ENCODE results near the gene KIAA1671. TPM values are rescaled to one million over a fixed set of nuclear protein-coding genes. Genes with fewer than 3 reads are reported as not detected.

KIAA1671 gene
- total and polyA plus RNA-seq, 4 donors = 8.7 to 35.9 (median 19.1) TPM

DNA sequence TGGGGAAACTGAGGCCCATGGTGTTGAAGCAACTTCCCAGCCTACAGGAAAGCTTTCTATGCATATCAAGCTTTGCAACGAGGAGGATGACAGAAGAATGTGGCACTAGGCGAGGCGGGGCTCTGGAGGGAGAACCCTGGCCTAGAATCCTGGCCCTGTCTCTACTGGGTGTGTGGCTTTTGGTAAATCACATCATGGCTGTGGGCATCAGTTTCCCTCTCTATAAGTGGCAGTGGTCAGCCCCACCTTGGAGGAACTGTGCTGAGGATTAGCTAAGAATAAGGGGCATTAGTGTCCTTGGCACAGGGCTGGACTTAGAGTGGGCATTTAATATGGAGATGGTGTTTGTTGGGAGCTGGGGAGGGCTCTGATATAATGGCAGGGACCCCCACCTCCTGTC is 124.5 kb downstream of the KIAA1671 start:
- Histone ChIP-seq H3K4me1 (ENCODE audit: control insufficient read depth in 4 of 4, insufficient read depth in 4 of 4, low read length in 3 of 4) (peaks cover 0 to 6% (median 0%) of the 10 kb centered on the region in 4 donors), H3K9ac (ENCODE audit: low read depth in 1 of 2, low read length in 2 of 2) (no peak overlapping the region), H3K27ac (ENCODE audit: low read depth in 1 of 2, low read length in 2 of 2) (no peak overlapping the region), H3K4me3 (ENCODE audit: low read depth in 1 of 3, low read length in 3 of 3) (no peak overlapping the region), H3K27me3 (ENCODE audit: control insufficient read depth in 4 of 4, insufficient read depth in 4 of 4, low read length in 3 of 4) (no peaks in the 10 kb centered on the region), H3K9me3 (ENCODE audit: control insufficient read depth in 4 of 4, low read length in 3 of 4) (no peaks in the 10 kb centered on the region), H3K36me3 (ENCODE audit: control insufficient read depth in 4 of 4, insufficient read depth in 3 of 4, low read depth in 1 of 4, low read length in 3 of 4) (no peaks in the 10 kb centered on the region)
- no peak for DNase-seq (ENCODE audit: low spot score)
- WGBS = 72% methylated on average over 3 of the region's 3 CpGs
- TF ChIP-seq FOXA1 (IDR thresholded peaks at IDR 0.05) (no peak), GABPA (IDR thresholded peaks at IDR 0.05 in 1 of 2, conservative IDR thresholded peaks at IDR 0.05 in 1 of 2) (no peak), HNF4A (conservative IDR thresholded peaks at IDR 0.05) (no peak), EGR1 (IDR thresholded peaks at IDR 0.05; ENCODE audit: low read depth in 2 of 2) (no peak), JUND (IDR thresholded peaks at IDR 0.05) (no peak), RAD21 (IDR thresholded peaks at IDR 0.05) (no peak), YY1 (IDR thresholded peaks at IDR 0.05) (no peak), SP1 (IDR thresholded peaks at IDR 0.05) (no peak), RXRA (IDR thresholded peaks at IDR 0.05) (no peak), FOXA2 (IDR thresholded peaks at IDR 0.05) (no peak), TAF1 (conservative IDR thresholded peaks at IDR 0.05) (no peak), HNF4G (IDR thresholded peaks at IDR 0.05) (no peak), NR2F2 (IDR thresholded peaks at IDR 0.05) (no peak)
- TF ChIP-seq, protein P1, sequence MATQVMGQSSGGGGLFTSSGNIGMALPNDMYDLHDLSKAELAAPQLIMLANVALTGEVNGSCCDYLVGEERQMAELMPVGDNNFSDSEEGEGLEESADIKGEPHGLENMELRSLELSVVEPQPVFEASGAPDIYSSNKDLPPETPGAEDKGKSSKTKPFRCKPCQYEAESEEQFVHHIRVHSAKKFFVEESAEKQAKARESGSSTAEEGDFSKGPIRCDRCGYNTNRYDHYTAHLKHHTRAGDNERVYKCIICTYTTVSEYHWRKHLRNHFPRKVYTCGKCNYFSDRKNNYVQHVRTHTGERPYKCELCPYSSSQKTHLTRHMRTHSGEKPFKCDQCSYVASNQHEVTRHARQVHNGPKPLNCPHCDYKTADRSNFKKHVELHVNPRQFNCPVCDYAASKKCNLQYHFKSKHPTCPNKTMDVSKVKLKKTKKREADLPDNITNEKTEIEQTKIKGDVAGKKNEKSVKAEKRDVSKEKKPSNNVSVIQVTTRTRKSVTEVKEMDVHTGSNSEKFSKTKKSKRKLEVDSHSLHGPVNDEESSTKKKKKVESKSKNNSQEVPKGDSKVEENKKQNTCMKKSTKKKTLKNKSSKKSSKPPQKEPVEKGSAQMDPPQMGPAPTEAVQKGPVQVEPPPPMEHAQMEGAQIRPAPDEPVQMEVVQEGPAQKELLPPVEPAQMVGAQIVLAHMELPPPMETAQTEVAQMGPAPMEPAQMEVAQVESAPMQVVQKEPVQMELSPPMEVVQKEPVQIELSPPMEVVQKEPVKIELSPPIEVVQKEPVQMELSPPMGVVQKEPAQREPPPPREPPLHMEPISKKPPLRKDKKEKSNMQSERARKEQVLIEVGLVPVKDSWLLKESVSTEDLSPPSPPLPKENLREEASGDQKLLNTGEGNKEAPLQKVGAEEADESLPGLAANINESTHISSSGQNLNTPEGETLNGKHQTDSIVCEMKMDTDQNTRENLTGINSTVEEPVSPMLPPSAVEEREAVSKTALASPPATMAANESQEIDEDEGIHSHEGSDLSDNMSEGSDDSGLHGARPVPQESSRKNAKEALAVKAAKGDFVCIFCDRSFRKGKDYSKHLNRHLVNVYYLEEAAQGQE (IDR thresholded peaks at IDR 0.05) = no peak
- TF ChIP-seq, protein P2, sequence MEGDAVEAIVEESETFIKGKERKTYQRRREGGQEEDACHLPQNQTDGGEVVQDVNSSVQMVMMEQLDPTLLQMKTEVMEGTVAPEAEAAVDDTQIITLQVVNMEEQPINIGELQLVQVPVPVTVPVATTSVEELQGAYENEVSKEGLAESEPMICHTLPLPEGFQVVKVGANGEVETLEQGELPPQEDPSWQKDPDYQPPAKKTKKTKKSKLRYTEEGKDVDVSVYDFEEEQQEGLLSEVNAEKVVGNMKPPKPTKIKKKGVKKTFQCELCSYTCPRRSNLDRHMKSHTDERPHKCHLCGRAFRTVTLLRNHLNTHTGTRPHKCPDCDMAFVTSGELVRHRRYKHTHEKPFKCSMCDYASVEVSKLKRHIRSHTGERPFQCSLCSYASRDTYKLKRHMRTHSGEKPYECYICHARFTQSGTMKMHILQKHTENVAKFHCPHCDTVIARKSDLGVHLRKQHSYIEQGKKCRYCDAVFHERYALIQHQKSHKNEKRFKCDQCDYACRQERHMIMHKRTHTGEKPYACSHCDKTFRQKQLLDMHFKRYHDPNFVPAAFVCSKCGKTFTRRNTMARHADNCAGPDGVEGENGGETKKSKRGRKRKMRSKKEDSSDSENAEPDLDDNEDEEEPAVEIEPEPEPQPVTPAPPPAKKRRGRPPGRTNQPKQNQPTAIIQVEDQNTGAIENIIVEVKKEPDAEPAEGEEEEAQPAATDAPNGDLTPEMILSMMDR (IDR thresholded peaks at IDR 0.05; ENCODE audit: low read depth, low read length, missing input control) = no peak
- TF ChIP-seq, protein P3, sequence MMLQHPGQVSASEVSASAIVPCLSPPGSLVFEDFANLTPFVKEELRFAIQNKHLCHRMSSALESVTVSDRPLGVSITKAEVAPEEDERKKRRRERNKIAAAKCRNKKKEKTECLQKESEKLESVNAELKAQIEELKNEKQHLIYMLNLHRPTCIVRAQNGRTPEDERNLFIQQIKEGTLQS (IDR thresholded peaks at IDR 0.05) = no peak
- TF ChIP-seq, protein P4, sequence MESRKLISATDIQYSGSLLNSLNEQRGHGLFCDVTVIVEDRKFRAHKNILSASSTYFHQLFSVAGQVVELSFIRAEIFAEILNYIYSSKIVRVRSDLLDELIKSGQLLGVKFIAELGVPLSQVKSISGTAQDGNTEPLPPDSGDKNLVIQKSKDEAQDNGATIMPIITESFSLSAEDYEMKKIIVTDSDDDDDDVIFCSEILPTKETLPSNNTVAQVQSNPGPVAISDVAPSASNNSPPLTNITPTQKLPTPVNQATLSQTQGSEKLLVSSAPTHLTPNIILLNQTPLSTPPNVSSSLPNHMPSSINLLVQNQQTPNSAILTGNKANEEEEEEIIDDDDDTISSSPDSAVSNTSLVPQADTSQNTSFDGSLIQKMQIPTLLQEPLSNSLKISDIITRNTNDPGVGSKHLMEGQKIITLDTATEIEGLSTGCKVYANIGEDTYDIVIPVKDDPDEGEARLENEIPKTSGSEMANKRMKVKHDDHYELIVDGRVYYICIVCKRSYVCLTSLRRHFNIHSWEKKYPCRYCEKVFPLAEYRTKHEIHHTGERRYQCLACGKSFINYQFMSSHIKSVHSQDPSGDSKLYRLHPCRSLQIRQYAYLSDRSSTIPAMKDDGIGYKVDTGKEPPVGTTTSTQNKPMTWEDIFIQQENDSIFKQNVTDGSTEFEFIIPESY (IDR thresholded peaks at IDR 0.05) = no peak
- TF ChIP-seq, protein P5, sequence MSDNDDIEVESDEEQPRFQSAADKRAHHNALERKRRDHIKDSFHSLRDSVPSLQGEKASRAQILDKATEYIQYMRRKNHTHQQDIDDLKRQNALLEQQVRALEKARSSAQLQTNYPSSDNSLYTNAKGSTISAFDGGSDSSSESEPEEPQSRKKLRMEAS (IDR thresholded peaks at IDR 0.05) = no peak

Measured in liver (tissue), 9 donors.